GM19395 (cell line): ENCODE results near the gene ATP11A.

Source experiments
- ATAC-seq: cut with Tn5 transposase; IDR thresholded peaks from one replicate; pipeline ENCODE4 v1.9.1; 2021; ENCODE audit warnings: mild to moderate bottlenecking, moderate library complexity; ENCODE audit not compliant: unreplicated experiment

Gene ATP11A

DNA sequence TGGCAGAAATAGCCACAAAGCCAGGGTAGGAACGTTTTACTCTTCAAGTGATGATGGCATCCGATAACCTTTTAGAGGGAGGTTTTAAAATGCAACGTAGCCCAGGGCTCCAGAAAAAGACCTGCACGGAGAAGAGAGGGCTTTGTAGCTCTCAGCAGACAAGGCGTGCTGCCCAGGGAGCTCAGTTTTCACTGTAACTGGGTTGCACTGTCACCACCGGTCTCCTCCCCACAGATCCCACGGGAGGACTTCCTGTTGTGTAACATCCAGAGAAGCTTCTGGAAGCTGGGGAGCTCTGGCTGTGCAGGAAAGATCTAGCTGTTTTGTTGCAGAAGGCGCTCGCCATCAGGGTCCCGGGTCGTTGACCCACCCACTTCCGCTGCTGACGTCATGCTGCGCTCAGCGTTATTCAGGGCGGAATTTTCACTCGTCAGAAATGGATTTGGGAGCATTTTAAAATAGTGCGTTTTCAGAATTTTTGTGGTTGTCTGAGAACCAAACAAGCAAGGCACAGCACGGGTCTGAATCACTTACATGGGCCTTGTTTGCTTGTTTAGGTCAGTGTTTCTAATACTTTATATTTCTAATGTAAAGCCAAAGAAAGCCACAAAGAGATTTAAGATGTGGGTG is 50.8 kb downstream of the ATP11A start:
- ATAC-seq, result no peak

- no peak for ATAC-seq
Observed at GRCh38 chr13:112741185-112741755, 51.4 kb downstream of the ATP11A start.

DNA sequence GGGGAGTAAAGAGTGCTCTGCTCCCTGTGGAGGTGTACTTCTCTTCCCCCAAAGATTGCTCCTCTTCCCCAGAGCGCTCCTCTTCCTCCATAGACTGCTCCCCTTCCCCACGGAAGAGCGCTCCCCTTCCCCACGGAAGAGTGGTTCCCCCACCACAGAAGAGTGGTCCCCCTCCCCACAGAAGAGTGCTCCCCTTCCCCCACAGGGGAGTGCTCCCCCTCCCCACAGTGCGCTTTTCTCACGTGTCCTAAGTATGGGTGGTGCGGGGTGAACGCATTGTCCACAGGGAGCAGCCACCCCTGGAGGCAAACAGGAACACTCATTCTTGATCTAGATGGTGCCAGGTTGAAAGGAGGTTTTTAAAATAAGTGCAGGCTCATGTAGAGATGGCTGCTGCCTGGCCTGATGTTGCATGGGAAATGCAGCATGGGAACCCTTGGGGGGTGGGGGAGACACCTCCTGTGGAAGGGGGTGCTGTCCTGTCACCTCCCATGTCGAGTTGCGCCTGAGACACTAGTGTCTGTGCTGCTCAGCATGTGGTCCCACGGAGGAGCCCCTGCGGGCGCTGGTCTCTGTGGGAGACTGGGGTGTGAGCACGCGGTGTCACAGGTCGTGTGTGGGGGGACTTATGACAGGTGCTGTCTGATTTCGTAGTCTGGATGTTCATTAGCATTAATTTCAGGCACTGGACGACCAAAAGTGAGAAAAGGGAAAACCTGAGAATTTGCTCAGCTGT is 52.2 kb downstream of the ATP11A start:
- no peak for ATAC-seq

DNA sequence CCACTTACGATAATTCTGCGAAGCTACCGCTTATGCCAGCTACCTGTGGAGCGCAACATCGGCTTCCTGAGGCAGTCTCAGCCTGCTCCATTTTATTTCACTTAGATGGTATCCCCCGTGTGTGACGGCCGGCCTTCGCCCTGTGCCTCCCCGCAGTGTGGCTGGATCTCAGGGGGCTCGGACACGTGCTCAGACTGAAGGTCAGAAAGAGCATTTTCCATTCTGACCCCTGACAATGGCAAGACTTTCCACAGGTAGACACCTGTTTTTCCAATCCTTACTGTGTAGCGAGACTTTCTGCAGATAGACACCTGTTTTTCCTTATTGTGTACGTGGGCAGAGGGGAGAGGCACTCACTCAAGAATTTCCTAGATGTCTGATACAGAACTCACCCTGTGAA is 52.7 kb downstream of the ATP11A start:
- no peak for ATAC-seq

- ATAC-seq, result no peak
Observed at GRCh38 chr13:112743451-112744167, 53.8 kb downstream of the ATP11A start.

DNA sequence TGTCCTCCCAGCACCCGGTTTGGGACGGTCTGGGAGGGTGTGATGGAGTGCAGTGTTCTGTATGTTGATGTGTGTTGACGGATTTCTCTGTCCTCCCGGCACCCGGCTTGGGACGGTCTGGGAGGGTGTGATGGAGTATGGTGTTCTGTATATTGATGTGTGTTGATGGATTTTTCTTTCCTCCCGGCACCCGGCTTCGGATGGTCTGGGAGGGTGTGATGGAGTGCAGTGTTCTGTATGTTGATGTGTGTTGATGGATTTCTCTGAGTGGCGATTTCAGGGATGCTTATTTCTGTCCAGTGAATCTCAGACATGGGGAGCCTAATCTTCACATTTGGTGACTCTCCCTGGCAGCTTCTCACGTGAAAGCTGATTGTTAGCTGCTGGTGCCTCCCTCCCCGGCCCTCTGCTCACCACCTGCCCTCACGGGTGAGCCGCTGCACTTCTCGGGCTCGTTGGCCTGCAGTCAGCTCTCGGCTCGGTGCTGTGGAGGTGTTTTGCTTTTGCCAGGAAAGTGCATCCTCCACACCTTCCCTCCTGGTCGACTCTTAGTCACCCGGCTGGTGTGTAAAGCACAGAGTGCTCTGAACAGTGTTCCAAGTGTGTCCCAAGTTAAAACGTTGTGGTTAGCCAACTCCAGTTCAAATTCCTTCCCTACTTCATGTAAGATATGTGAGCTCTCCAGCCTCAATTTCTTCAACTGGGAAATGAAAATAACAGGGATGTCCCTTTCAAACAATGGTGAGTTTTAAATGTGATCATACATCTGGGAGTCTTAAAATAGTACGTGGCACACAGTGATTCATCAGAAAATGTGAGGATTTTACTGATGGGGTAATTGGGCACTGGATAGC is 54.6 kb downstream of the ATP11A start:
- no peak for ATAC-seq

- ATAC-seq, result no peak
Observed at GRCh38 chr13:112746044-112746443, 56.2 kb downstream of the ATP11A start.

GRCh38 chr13:112747256-112747655 is 57.4 kb downstream of the ATP11A start:
- ATAC-seq, result no peak

DNA sequence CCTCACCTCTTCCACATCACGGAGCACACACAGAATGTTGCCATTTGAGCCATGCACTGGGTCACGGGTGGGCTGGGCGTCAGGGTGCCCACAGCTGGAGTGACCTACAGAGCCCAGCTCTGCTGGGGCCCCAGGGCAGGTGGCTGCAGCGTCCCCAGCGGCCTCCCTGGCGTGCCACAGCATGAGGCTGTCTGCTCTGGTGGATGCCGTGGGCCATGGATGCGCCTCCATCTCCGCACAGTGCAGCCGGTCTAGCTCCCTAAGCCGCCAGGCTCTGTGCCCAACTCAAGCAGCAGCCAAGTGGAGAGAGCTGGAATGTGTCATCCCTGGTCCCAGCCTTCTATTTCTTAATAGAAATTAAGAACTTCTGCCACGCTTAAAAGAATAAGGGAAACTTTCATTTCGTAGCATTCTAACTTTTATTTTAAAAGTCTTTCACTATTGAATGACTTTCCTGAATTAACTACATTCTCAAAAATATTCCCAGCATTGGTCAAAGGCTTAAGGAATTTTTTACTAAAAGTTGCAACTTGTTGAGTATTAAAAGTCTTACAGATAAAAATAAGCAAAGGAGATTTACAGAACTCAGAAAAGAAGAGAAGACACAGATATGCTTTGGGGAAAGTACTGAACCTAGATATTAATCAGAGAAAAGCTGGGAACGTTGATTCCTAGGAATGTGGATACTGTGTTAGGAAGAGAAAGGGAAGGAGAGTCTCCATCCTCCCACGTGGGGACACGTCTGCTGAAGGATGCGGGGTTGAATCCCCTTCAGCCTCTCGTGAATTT is 59.3 kb downstream of the ATP11A start:
- ATAC-seq, result no peak

- ATAC-seq, result no peak
Observed at GRCh38 chr13:112750570-112750969, 60.7 kb downstream of the ATP11A start.

- ATAC-seq, result no peak
Observed at GRCh38 chr13:112751617-112752016, 61.8 kb downstream of the ATP11A start.

GRCh38 chr13:112752211-112752610 is 62.4 kb downstream of the ATP11A start:
- no peak for ATAC-seq

DNA sequence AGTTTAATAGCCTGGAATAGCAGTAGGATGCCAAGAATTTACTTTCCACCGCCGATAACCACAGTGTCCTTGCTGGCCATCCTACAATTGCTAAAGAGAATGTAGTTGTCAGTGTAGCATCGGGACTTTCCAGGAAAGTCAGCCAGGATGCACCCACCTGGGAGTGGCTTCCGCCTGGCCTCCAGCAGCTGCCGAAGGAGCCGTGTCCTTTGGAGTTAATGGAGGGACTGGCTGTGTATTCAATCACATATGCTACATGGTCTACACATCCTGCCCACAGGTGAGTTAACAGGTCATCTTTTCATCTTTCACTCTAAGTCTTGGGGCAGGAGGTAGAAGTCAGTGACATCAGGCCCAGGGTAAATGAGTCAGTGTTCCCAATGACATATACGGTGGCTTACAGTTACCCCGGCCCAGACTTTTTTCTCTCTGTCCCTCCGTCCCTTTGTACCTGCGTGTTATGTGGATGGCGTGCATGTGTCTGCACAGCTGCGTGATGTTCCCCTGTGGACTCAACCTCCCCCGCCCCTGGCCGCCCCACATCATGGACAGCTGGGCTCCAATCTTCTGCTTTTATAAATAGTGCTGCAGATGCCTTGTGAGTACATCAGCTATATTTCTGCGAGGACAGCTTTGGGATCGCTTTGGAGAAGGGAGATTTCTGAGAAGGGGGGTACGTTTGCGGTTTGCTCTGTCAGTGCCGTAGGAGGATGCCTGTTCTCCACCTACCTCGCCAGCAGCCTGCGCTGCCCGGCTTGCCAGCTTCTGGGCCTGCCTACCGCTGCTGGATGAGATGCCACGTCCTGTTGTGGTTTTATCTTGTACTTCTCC is 63.1 kb downstream of the ATP11A start:
- no peak for ATAC-seq

GRCh38 chr13:112753833-112754232 is 64.0 kb downstream of the ATP11A start:
- ATAC-seq, result no peak

- no peak for ATAC-seq
Observed at GRCh38 chr13:112754281-112755025, 64.6 kb downstream of the ATP11A start.

DNA sequence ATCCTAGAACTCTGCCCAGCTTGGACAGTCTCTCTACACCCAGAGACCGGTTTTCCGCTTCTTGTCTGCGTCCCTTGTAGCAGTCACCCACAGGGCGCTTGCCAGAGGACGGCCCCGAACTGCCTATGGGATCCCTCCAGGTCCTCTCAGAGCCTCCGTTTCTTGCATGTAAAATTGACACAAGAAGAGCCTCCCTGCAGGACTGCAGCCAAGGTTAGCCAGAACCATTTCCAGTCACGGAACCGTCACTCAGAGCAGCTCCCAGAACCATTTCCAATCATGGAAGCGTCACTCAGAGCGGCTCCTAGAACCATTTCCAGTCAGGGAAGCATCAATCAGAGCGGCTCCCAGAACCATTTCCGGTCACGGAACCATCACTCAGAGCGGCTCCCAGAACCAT is 65.5 kb downstream of the ATP11A start:
- no peak for ATAC-seq

DNA sequence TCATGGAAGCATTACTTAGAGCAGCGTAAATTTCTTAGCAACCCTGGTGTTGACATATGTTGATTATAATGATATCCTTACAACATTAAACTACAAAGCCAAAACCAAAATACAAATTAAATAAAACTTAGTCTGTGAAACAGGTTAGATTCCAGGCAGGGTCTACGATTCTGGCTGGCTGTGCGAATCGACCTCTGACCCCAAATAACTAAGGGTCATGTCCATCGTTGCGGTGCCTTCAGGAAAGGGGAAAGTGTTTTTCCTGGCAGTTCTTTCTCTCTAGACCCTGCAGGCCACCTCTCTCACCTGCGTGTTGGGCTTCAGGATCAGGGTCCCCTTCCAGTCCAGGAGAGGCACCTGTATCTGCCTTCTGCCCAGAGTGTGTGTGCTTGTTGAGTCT is 66.2 kb downstream of the ATP11A start:
- ATAC-seq, result no peak

DNA sequence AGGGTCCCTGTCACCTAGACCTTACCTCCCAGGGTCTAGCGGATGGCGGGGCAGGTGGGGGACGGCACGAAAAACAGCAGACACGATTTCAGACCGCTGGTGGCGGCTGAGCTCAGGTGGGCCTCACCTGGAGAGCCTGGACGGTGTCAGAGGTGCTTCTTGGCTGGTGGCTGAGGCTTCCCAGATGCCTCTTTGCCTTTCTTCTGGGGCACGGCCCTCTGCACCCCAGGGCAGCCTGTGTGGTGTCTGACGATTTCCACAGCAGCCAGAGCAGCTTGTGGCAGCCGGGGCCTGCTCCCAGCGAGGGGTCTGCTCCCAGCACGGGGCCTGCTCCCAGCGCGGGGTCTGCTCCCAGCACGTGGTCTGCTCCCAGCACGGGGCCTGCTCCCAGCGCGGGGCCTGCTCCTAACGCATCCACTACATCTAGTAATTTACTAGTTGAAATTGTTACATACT is 66.7 kb downstream of the ATP11A start:
- no peak for ATAC-seq
